Fibroblast of villous mesenchyme (primary cell): ENCODE results near the gene NSMCE1. TPM values are rescaled to one million over a fixed set of nuclear protein-coding genes. Genes with fewer than 3 reads are reported as not detected.
"Not testable (repeated sequence)": the region's sequence is repeated elsewhere in the genome, so short reads cannot be mapped to it uniquely, and the experiment has no call there.

Source experiments
- DNase-seq: peaks from one replicate; pipeline ENCODE4 v3.0.0-alpha.2; 2010; ENCODE audit warnings: low read depth
- H3K4me3 ChIP-seq: 2 replicates; pipeline ENCODE4 v1.5.1; 2011; ENCODE audit warnings: low read depth, mild to moderate bottlenecking, low read length
- CTCF ChIP-seq: IDR thresholded peaks from 2 replicates; pipeline ENCODE4 v1.5.1; 2012; ENCODE audit warnings: low read depth, mild to moderate bottlenecking, low read length; ENCODE audit not compliant: insufficient read depth
- total RNA-seq: library from RNA; depleted of rRNA; stranded (reverse); fragments of >200 nt; gene quantifications from 2 replicates; pipeline ENCODE4 v1.2.3, GENCODE V29; 2012

NSMCE1 gene
- total RNA-seq, 1 donor: 69.1 TPM

GRCh38 chr16:27257271-27257670 lies 11.3 kb downstream of the NSMCE1 start:
- no peak overlapping the region for H3K4me3 ChIP-seq
- no peak for DNase-seq
- TF ChIP-seq CTCF: no peak

GRCh38 chr16:27256861-27257260 lies 11.7 kb downstream of the NSMCE1 start:
- no peak for DNase-seq
- TF ChIP-seq CTCF: no peak
- H3K4me3 ChIP-seq: no peak overlapping the region

GRCh38 chr16:27254262-27254811 lies 14.2 kb downstream of the NSMCE1 start:
- peak; percentile 35 for DNase-seq
- no peak for TF ChIP-seq CTCF

GRCh38 chr16:27253526-27253930 lies 15.0 kb downstream of the NSMCE1 start:
- TF ChIP-seq CTCF: no peak
- no peak overlapping the region for H3K4me3 ChIP-seq
- DNase-seq: peak; percentile 88

More at GRCh38 chr16:27254262-27254811, 14.2 kb downstream of the NSMCE1 start:
- no peak overlapping the region for H3K4me3 ChIP-seq

GRCh38 chr16:27252206-27252585 lies 16.4 kb downstream of the NSMCE1 start:
- no peak for DNase-seq
- H3K4me3 ChIP-seq: no peak overlapping the region
- TF ChIP-seq CTCF: no peak

GRCh38 chr16:27251541-27252205 lies 16.9 kb downstream of the NSMCE1 start:
- DNase-seq: no peak
- no peak for TF ChIP-seq CTCF

GRCh38 chr16:27248886-27249285 lies 19.7 kb downstream of the NSMCE1 start:
- not testable (repeated sequence) for DNase-seq, H3K4me3 ChIP-seq

More at GRCh38 chr16:27251541-27252205, 16.9 kb downstream of the NSMCE1 start:
- no peak overlapping the region for H3K4me3 ChIP-seq
